ENCODE results near the gene ARMCX4. TPM values are rescaled to one million over a fixed set of nuclear protein-coding genes. Genes with fewer than 3 reads are reported as not detected.

ARMCX4 gene
- total RNA-seq, result 10 to 100 TPM; 13.4 to 19.3 TPM

- Histone ChIP-seq H3K4me1 (ENCODE audit: control insufficient read depth in 1 of 2, low read depth in 2 of 2) (no peaks in the 10 kb centered on the region), H3K27ac (peak within 1 kb of the TSS in 1 of 2 donors; percentile 12), H3K4me3 (peak within 1 kb of the TSS; percentile 76), H3K36me3 (no peaks in the 10 kb centered on the region), H3K27me3 (replicated peaks; ENCODE audit: insufficient read depth) (no peaks in the 10 kb centered on the region), H3K9me3 (no peaks in the 10 kb centered on the region)
- no peak for TF ChIP-seq CTCF (IDR thresholded peaks at IDR 0.05)
- ATAC-seq (ENCODE audit: insufficient number of reproducible peaks, low FRiP score, low read depth) (no peak), DNase-seq (ENCODE audit: low spot score) (no peak)
Observed at GRCh38 chrX:101485212-101485949, at the start of gene ARMCX4. Gene ARMCX4, plus strand, starts transcription at chrX:101485456. Its CDS starts 3,134 bp downstream, at chrX:101488590.

GRCh38 chrX:101442085-101442484 lies 43.2 kb upstream of the ARMCX4 start:
- Histone ChIP-seq H3K4me3 (no peak overlapping the region), H3K9me3 (no peaks in the 10 kb centered on the region), H3K4me1 (ENCODE audit: control insufficient read depth in 1 of 2, low read depth in 2 of 2) (no peaks in the 10 kb centered on the region), H3K36me3 (peaks cover 11% of the 10 kb centered on the region), H3K27ac (no peak overlapping the region), H3K27me3 (replicated peaks; ENCODE audit: insufficient read depth) (no peaks in the 10 kb centered on the region)
- ATAC-seq (ENCODE audit: insufficient number of reproducible peaks, low FRiP score, low read depth) (no peak), DNase-seq (ENCODE audit: low spot score) (no peak)
- no peak for TF ChIP-seq CTCF (IDR thresholded peaks at IDR 0.05)

GRCh38 chrX:101449279-101449678 lies 36.0 kb upstream of the ARMCX4 start:
- no peak for TF ChIP-seq CTCF (IDR thresholded peaks at IDR 0.05)
- ATAC-seq (ENCODE audit: insufficient number of reproducible peaks, low FRiP score, low read depth), result no peak
- H3K4me3 ChIP-seq, result no peak overlapping the region

GRCh38 chrX:101450085-101450484 lies 35.2 kb upstream of the ARMCX4 start:
- peaks cover 9% of the 10 kb centered on the region for H3K36me3 ChIP-seq
- no peak for TF ChIP-seq CTCF (IDR thresholded peaks at IDR 0.05)
- no peak for DNase-seq (ENCODE audit: low spot score)

More at GRCh38 chrX:101449279-101449678, 36.0 kb upstream of the ARMCX4 start:
- Histone ChIP-seq H3K27ac (no peak overlapping the region), H3K4me1 (ENCODE audit: control insufficient read depth in 1 of 2, low read depth in 2 of 2) (no peaks in the 10 kb centered on the region), H3K27me3 (replicated peaks; ENCODE audit: insufficient read depth) (no peaks in the 10 kb centered on the region), H3K9me3 (no peaks in the 10 kb centered on the region), H3K36me3 (peaks cover 9% of the 10 kb centered on the region)
- no peak for DNase-seq (ENCODE audit: low spot score)

GRCh38 chrX:101450961-101451360 lies 34.3 kb upstream of the ARMCX4 start:
- Histone ChIP-seq H3K4me3 (no peak overlapping the region), H3K9me3 (no peaks in the 10 kb centered on the region), H3K27ac (no peak overlapping the region), H3K27me3 (replicated peaks; ENCODE audit: insufficient read depth) (no peaks in the 10 kb centered on the region), H3K36me3 (peaks cover 9% of the 10 kb centered on the region), H3K4me1 (ENCODE audit: control insufficient read depth in 1 of 2, low read depth in 2 of 2) (no peaks in the 10 kb centered on the region)
- no peak for TF ChIP-seq CTCF (IDR thresholded peaks at IDR 0.05)
- no peak for DNase-seq (ENCODE audit: low spot score)
- ATAC-seq (ENCODE audit: insufficient number of reproducible peaks, low FRiP score, low read depth), result no peak

More at GRCh38 chrX:101450085-101450484, 35.2 kb upstream of the ARMCX4 start:
- Histone ChIP-seq H3K4me1 (ENCODE audit: control insufficient read depth in 1 of 2, low read depth in 2 of 2) (no peaks in the 10 kb centered on the region), H3K9me3 (no peaks in the 10 kb centered on the region), H3K27ac (no peak overlapping the region), H3K27me3 (replicated peaks; ENCODE audit: insufficient read depth) (no peaks in the 10 kb centered on the region), H3K4me3 (no peak overlapping the region)
- no peak for ATAC-seq (ENCODE audit: insufficient number of reproducible peaks, low FRiP score, low read depth)

Measured in thoracic aorta (tissue), 2 donors.